H9 (cell line): Measurements from ENCODE around the gene NANOG. TPM values are rescaled to one million over a fixed set of nuclear protein-coding genes. Genes with fewer than 3 reads are reported as not detected.
A peak's percentile ranks its signal among the peaks of the same experiment; 100 is the strongest.
"Not testable (repeated sequence)": the region's sequence is repeated elsewhere in the genome, so short reads cannot be mapped to it uniquely, and the experiment has no call there.

Experiments used
- DNase-seq: peaks from one replicate; pipeline ENCODE4 v3.0.0-alpha.2; 2017
- H2AFZ ChIP-seq: one replicate; pipeline ENCODE4 v1.6.1; 2013; ENCODE audit warnings: mild to moderate bottlenecking, low read length, control low read depth, moderate library complexity
- H2AK5ac ChIP-seq: 2 replicates; pipeline ENCODE4 v1.6.1; 2013; ENCODE audit warnings: low read length, control low read depth, mixed read lengths; ENCODE audit not compliant: insufficient read length
- H2BK120ac ChIP-seq: one replicate; pipeline ENCODE4 v1.6.1; 2013; ENCODE audit warnings: low read depth, mild to moderate bottlenecking, low read length, control low read depth, inconsistent platforms; ENCODE audit not compliant: poor library complexity, severe bottlenecking
- H2BK12ac ChIP-seq: 2 replicates; pipeline ENCODE4 v1.6.1; 2013; ENCODE audit warnings: low read length, control low read depth, mixed read lengths, low read depth; ENCODE audit not compliant: insufficient read length
- H2BK15ac ChIP-seq: 2 replicates; pipeline ENCODE4 v1.6.1; 2013; ENCODE audit warnings: low read depth, low read length, control low read depth
- H2BK20ac ChIP-seq: one replicate; pipeline ENCODE4 v1.6.1; 2013; ENCODE audit warnings: low read depth, mild to moderate bottlenecking, low read length, control low read depth, inconsistent platforms; ENCODE audit not compliant: poor library complexity, severe bottlenecking
- H2BK5ac ChIP-seq: 2 replicates; pipeline ENCODE4 v1.6.1; 2013; ENCODE audit warnings: low read length, control low read depth, mixed read lengths; ENCODE audit not compliant: insufficient read length
- H3K14ac ChIP-seq: 2 replicates; pipeline ENCODE4 v1.6.1; 2013; ENCODE audit warnings: low read length, control low read depth; ENCODE audit not compliant: insufficient read depth
- H3K18ac ChIP-seq: 2 replicates; pipeline ENCODE4 v1.6.1; 2013; ENCODE audit warnings: low read depth, mild to moderate bottlenecking, mixed read lengths, low read length, control low read depth; ENCODE audit not compliant: insufficient read length
- H3K23ac ChIP-seq: 2 replicates; pipeline ENCODE4 v1.6.1; 2013; ENCODE audit warnings: low read length, control low read depth, mixed read lengths, low read depth; ENCODE audit not compliant: insufficient read length
- H3K23me2 ChIP-seq: 2 replicates; pipeline ENCODE4 v1.6.1; 2013; ENCODE audit warnings: low read depth, mild to moderate bottlenecking, mixed read lengths, low read length, control low read depth; ENCODE audit not compliant: insufficient read length, poor library complexity, severe bottlenecking
- H3K27ac ChIP-seq: 2 replicates; pipeline ENCODE4 v1.5.1; 2013; ENCODE audit warnings: low read length, control low read depth, mixed read lengths, low read depth; ENCODE audit not compliant: insufficient read length
- H3K27me3 ChIP-seq: 2 replicates; pipeline ENCODE4 v1.6.1; 2013; ENCODE audit warnings: low read length, control low read depth, inconsistent platforms; ENCODE audit not compliant: insufficient read depth
- H3K4ac ChIP-seq: 2 replicates; pipeline ENCODE4 v1.6.1; 2013; ENCODE audit warnings: low read depth, mild to moderate bottlenecking, control low read depth, inconsistent platforms, low read length, moderate library complexity
- H3K4me1 ChIP-seq: 2 replicates; pipeline ENCODE4 v1.6.1; 2013; ENCODE audit warnings: low read length, control low read depth, inconsistent platforms; ENCODE audit not compliant: insufficient read depth
- H3K4me2 ChIP-seq: 2 replicates; pipeline ENCODE4 v1.6.1; 2013; ENCODE audit warnings: low read length, control low read depth, mixed read lengths; ENCODE audit not compliant: insufficient read length, insufficient read depth
- H3K56ac ChIP-seq: 2 replicates; pipeline ENCODE4 v1.6.1; 2013; ENCODE audit warnings: low read depth, mild to moderate bottlenecking, mixed read lengths, low read length, control low read depth; ENCODE audit not compliant: insufficient read length
- H3K79me1 ChIP-seq: 2 replicates; pipeline ENCODE4 v1.6.1; 2013; ENCODE audit warnings: low read depth, mild to moderate bottlenecking, moderate library complexity, low read length, control low read depth, inconsistent platforms; ENCODE audit not compliant: insufficient read depth, poor library complexity, severe bottlenecking
- H3K79me2 ChIP-seq: 2 replicates; pipeline ENCODE4 v1.6.1; 2013; ENCODE audit warnings: low read length, control low read depth, inconsistent platforms; ENCODE audit not compliant: insufficient read depth
- H3K9ac ChIP-seq: 2 replicates; pipeline ENCODE4 v1.6.1; 2013; ENCODE audit warnings: low read length, control low read depth, mixed read lengths; ENCODE audit not compliant: insufficient read length; ENCODE audit errors: extremely low read depth
- H3K9me3 ChIP-seq: one replicate; pipeline ENCODE4 v1.6.1; 2013; ENCODE audit warnings: low read depth, low read length, inconsistent platforms; ENCODE audit not compliant: control insufficient read depth
- H3T11ph ChIP-seq: one replicate; pipeline ENCODE4 v1.6.1; 2013; ENCODE audit warnings: mild to moderate bottlenecking, low read length, control low read depth, inconsistent platforms
- H4K20me1 ChIP-seq: one replicate; pipeline ENCODE4 v1.6.1; 2013; ENCODE audit not compliant: control insufficient read depth, insufficient read length, insufficient read depth
- H4K5ac ChIP-seq: 2 replicates; pipeline ENCODE4 v1.6.1; 2013; ENCODE audit warnings: low read depth, mild to moderate bottlenecking, mixed read lengths, low read length, control low read depth; ENCODE audit not compliant: insufficient read length
- H4K8ac ChIP-seq: replicated peaks from 2 replicates; pipeline ENCODE4 v1.6.1; 2013; ENCODE audit warnings: low read length, control low read depth, mixed read lengths, low read depth; ENCODE audit not compliant: insufficient read length
- H4K91ac ChIP-seq: 2 replicates; pipeline ENCODE4 v1.6.1; 2013; ENCODE audit warnings: low read depth, mild to moderate bottlenecking, moderate library complexity, mixed read lengths, low read length, control low read depth; ENCODE audit not compliant: insufficient read length
- H3K27ac Mint-ChIP-seq, 3 experiments: 2 replicates in 2 of 3; 3 replicates in 1 of 3; pipeline ENCODE4 v1.8.0; 2020 to 2021; ENCODE audit warnings: mixed read lengths in 3 of 3, mild to moderate bottlenecking in 1 of 3, moderate library complexity in 1 of 3
- H3K27me3 Mint-ChIP-seq: 2 replicates; pipeline ENCODE4 v1.8.0; 2021; ENCODE audit warnings: low read depth, mild to moderate bottlenecking, moderate library complexity, mixed read lengths
- H3K36me3 Mint-ChIP-seq, 3 experiments: 2 replicates in 2 of 3; 3 replicates in 1 of 3; pipeline ENCODE4 v1.8.0; 2020 to 2021; ENCODE audit warnings: low read depth in 3 of 3, mixed read lengths in 3 of 3; ENCODE audit not compliant: insufficient read depth in 1 of 3
- H3K4me1 Mint-ChIP-seq, 2 experiments: 2 replicates each; pipeline ENCODE4 v1.8.0; 2020; ENCODE audit warnings: mixed read lengths in 2 of 2
- H3K4me3 Mint-ChIP-seq, 2 experiments: 2 replicates in 1 of 2; 3 replicates in 1 of 2; pipeline ENCODE4 v1.8.0; 2020 to 2021; ENCODE audit warnings: mild to moderate bottlenecking in 2 of 2, mixed read lengths in 2 of 2, moderate library complexity in 1 of 2
- H3K9me3 Mint-ChIP-seq, 2 experiments: 2 replicates in 1 of 2; 3 replicates in 1 of 2; pipeline ENCODE4 v1.8.0; 2020; ENCODE audit warnings: mild to moderate bottlenecking in 2 of 2, mixed read lengths in 2 of 2, moderate library complexity in 1 of 2
- WGBS: extraction: QIAGEN DNeasy Blood & Tissue Kit; methylation state at CpG from one replicate; pipeline ENCODE4 v1.1.7; 2013; ENCODE audit warnings: missing lambda C conversion rate, low lambda C conversion rate, mixed read lengths; ENCODE audit not compliant: insufficient read length; ENCODE audit errors: extremely low coverage; 5-methylcytosine and 5-hydroxymethylcytosine counted together
- total RNA-seq: library from RNA; stranded (reverse); gene quantifications from 2 replicates; pipeline ENCODE4 v1.2.1, GENCODE V29; 2021

The NANOG gene
- total RNA-seq, 1 experiment from 2014 or later, result 199 TPM

GRCh38 chr12:7755668-7756067, 33.5 kb upstream of the NANOG start:
- peaks cover 32 to 33% of the 10 kb centered on the region in 2 experiments for H3K4me1 Mint-ChIP-seq
- H2BK120ac ChIP-seq, H3K9me3 Mint-ChIP-seq, H3K79me2 ChIP-seq, H3K14ac ChIP-seq, H3K36me3 Mint-ChIP-seq, H2BK12ac ChIP-seq, H3K79me1 ChIP-seq, H4K5ac ChIP-seq, H2AK5ac ChIP-seq, H3K9ac ChIP-seq, H3K27ac ChIP-seq, H3K4me1 ChIP-seq, H4K20me1 ChIP-seq, H3K27me3 Mint-ChIP-seq, H3K23ac ChIP-seq, H3K27me3 ChIP-seq, H3K4me3 Mint-ChIP-seq, H3K18ac ChIP-seq, H3K4me2 ChIP-seq, H3K56ac ChIP-seq, H4K8ac ChIP-seq, H3K23me2 ChIP-seq, H3K9me3 ChIP-seq, H3T11ph ChIP-seq, H2BK15ac ChIP-seq, DNase-seq, H4K91ac ChIP-seq, H2AFZ ChIP-seq, H2BK20ac ChIP-seq, H3K4ac ChIP-seq, H2BK5ac ChIP-seq: not testable (repeated sequence)
- H3K27ac Mint-ChIP-seq, result peak overlapping the region in 2 of 3 experiments; percentile 53 to 85; a peak in 2 of 7 replicates
- WGBS, result no CpG with 5 or more reads among the region's 9 CpGs
